HG02763 (cell line): ENCODE measurements around the gene GP9.
"Not testable (repeated sequence)": the region's sequence is repeated elsewhere in the genome, so short reads cannot be mapped to it uniquely, and the experiment has no call there.

ENCODE experiments used
- ATAC-seq: cut with Tn5 transposase; IDR thresholded peaks from one replicate; pipeline ENCODE4 v1.9.1; 2021; ENCODE audit warnings: mild to moderate bottlenecking, moderate library complexity; ENCODE audit not compliant: unreplicated experiment

The GP9 gene

GRCh38 chr3:129047553-129047839 lies 13.1 kb upstream of the GP9 start:
- ATAC-seq: no peak

GRCh38 chr3:129050556-129051295 lies 9.9 kb upstream of the GP9 start:
- ATAC-seq: no peak

- ATAC-seq: no peak
These were observed 8.7 kb upstream of the GP9 start for GRCh38 chr3:129051871-129052340.

GRCh38 chr3:129052675-129053074 lies 7.9 kb upstream of the GP9 start:
- ATAC-seq: no peak

- ATAC-seq: no peak
These were observed 5.9 kb upstream of the GP9 start for GRCh38 chr3:129054605-129055104.

GRCh38 chr3:129056451-129057173 lies 4.0 kb upstream of the GP9 start:
- ATAC-seq: no peak

GRCh38 chr3:129057249-129057648 lies 3.3 kb upstream of the GP9 start:
- no peak for ATAC-seq

GRCh38 chr3:129058441-129059200 lies 2.0 kb upstream of the GP9 start:
- ATAC-seq: no peak

- no peak for ATAC-seq
These were observed 1.1 kb upstream of the GP9 start for GRCh38 chr3:129059311-129059958.

GRCh38 chr3:129061023-129061887 lies 676 bp downstream of the GP9 start:
- no peak for ATAC-seq

- ATAC-seq: no peak
These were observed 1.6 kb downstream of the GP9 start for GRCh38 chr3:129061888-129062834.

- ATAC-seq: no peak
These were observed 2.6 kb downstream of the GP9 start for GRCh38 chr3:129063091-129063640.

- ATAC-seq: no peak
These were observed 3.4 kb downstream of the GP9 start for GRCh38 chr3:129063841-129064482.

- ATAC-seq: no peak
These were observed 4.6 kb downstream of the GP9 start for GRCh38 chr3:129065016-129065719.

GRCh38 chr3:129065720-129066073 lies 5.1 kb downstream of the GP9 start:
- no peak for ATAC-seq

- ATAC-seq: not testable (repeated sequence)
These were observed 7.1 kb downstream of the GP9 start for GRCh38 chr3:129067719-129068118.

GRCh38 chr3:129068291-129068886 lies 7.8 kb downstream of the GP9 start:
- no peak for ATAC-seq
